HEK293 (cell line): ENCODE data around the gene PRKG1.

Experiments
- CTCF ChIA-PET: fragments of 350-600 bp; formaldehyde crosslinking; extraction: SDS; loops from one replicate; lab custom pipeline; 2021; ENCODE audit warnings: antibody characterized with exemption; lab: Yijun Ruan, JAX
- POLR2A ChIA-PET: fragments of 300-600 bp; formaldehyde crosslinking; extraction: SDS; loops from one replicate; lab custom pipeline; 2020; ENCODE audit warnings: antibody characterized with exemption, inconsistent platforms; lab: Yijun Ruan, JAX
- H3K27ac ChIP-seq: fragments of 200-500 bp; sonication (Bioruptor generic); 2 replicates; pipeline ENCODE4 v1.5.1; 2014; ENCODE audit warnings: low read depth, low read length, control low read depth, inconsistent platforms; ENCODE audit errors: extremely low read depth
- H3K36me3 ChIP-seq, 2 experiments: fragments of 200-500 bp in 1 of 2; sonication (Bioruptor generic) in 1 of 2; 1 replicate in 1 of 2; 2 replicates in 1 of 2; pipeline ENCODE4 v1.5.1; 2014 to 2017; ENCODE audit warnings: inconsistent platforms in 2 of 2, low read length in 2 of 2; ENCODE audit not compliant: control insufficient read depth in 2 of 2, insufficient read depth in 1 of 2
- H3K4me1 ChIP-seq: fragments of 200-500 bp; sonication (Bioruptor generic); 2 replicates; pipeline ENCODE4 v1.5.1; 2014; ENCODE audit warnings: mild to moderate bottlenecking, low read length, inconsistent platforms; ENCODE audit not compliant: control insufficient read depth, insufficient read depth
- H3K4me3 ChIP-seq: 2 replicates; pipeline ENCODE4 v1.5.1; 2011; ENCODE audit warnings: low read depth, mild to moderate bottlenecking, control low read depth, low read length, moderate library complexity
- H3K9me3 ChIP-seq: fragments of 200-500 bp; sonication (Bioruptor generic); 2 replicates; pipeline ENCODE4 v1.5.1; 2014; ENCODE audit warnings: low read depth, low read length, inconsistent platforms; ENCODE audit not compliant: control insufficient read depth, insufficient read depth
- FEZF1 ChIP-seq: fragments of 450-650 bp; formaldehyde crosslinking; IDR thresholded peaks from 2 replicates; pipeline ENCODE4 v1.5.1; 2016; ENCODE audit warnings: missing biosample characterization, missing genetic modification characterization
- PRDM1 ChIP-seq: fragments of 450-650 bp; formaldehyde crosslinking; IDR thresholded peaks from 2 replicates; pipeline ENCODE4; 2016; ENCODE audit warnings: missing biosample characterization, missing genetic modification characterization
- TCF7L2 ChIP-seq: IDR thresholded peaks from 2 replicates; pipeline ENCODE4 v1.6.1; 2011; ENCODE audit warnings: low read depth, mild to moderate bottlenecking, inconsistent platforms, low read length, moderate library complexity, borderline replicate concordance
- ZBTB21 ChIP-seq: fragments of 450-650 bp; formaldehyde crosslinking; IDR thresholded peaks from 2 replicates; pipeline ENCODE4 v1.5.1; 2017; ENCODE audit warnings: missing biosample characterization, missing genetic modification characterization
- ZEB2 ChIP-seq: fragments of 450-650 bp; formaldehyde crosslinking; IDR thresholded peaks from 2 replicates; pipeline ENCODE4 v1.5.1; 2016; ENCODE audit warnings: missing biosample characterization, missing genetic modification characterization
- ZNF112 ChIP-seq: fragments of 450-650 bp; formaldehyde crosslinking; IDR thresholded peaks from 2 replicates; pipeline ENCODE4 v1.5.0; 2017; ENCODE audit warnings: missing biosample characterization, missing genetic modification characterization
- ZNF214 ChIP-seq: fragments of 450-650 bp; formaldehyde crosslinking; IDR thresholded peaks from 2 replicates; pipeline ENCODE4 v1.5.1; 2017; ENCODE audit warnings: missing biosample characterization, mild to moderate bottlenecking, missing genetic modification characterization, borderline replicate concordance
- ZNF560 ChIP-seq: fragments of 450-650 bp; formaldehyde crosslinking; IDR thresholded peaks from 2 replicates; pipeline ENCODE4 v1.5.1; 2017; ENCODE audit warnings: missing biosample characterization, missing genetic modification characterization, borderline replicate concordance
- ZNF629 ChIP-seq: fragments of 450-650 bp; formaldehyde crosslinking; IDR thresholded peaks from 2 replicates; pipeline ENCODE4 v1.5.1; 2017; ENCODE audit warnings: missing biosample characterization, missing genetic modification characterization
- ZNF654 ChIP-seq: fragments of 450-650 bp; formaldehyde crosslinking; IDR thresholded peaks from 2 replicates; pipeline ENCODE4 v1.5.1; 2016; ENCODE audit warnings: low read depth, missing biosample characterization, missing genetic modification characterization
- ZSCAN30 ChIP-seq: fragments of 450-650 bp; IDR thresholded peaks from 2 replicates; pipeline ENCODE4 v1.5.1; 2018; ENCODE audit warnings: missing biosample characterization, mild to moderate bottlenecking, missing genetic modification characterization, moderate library complexity
- TF ChIP-seq, protein P1 (sequence below): fragments of 450-650 bp; formaldehyde crosslinking; IDR thresholded peaks from 2 replicates; pipeline ENCODE4 v1.5.1; 2016; ENCODE audit warnings: missing biosample characterization, missing genetic modification characterization
- TF ChIP-seq, protein P2 (sequence below): fragments of 450-650 bp; formaldehyde crosslinking; IDR thresholded peaks from 2 replicates; pipeline ENCODE4 v1.5.1; 2016; ENCODE audit warnings: missing biosample characterization, missing genetic modification characterization, low read depth
- TF ChIP-seq, protein P3 (sequence below): fragments of 450-650 bp; formaldehyde crosslinking; IDR thresholded peaks from 2 replicates; pipeline ENCODE4 v1.5.1; 2016; ENCODE audit warnings: missing biosample characterization, missing genetic modification characterization
- TF ChIP-seq, protein P4 (sequence below): fragments of 450-650 bp; formaldehyde crosslinking; IDR thresholded peaks from 2 replicates; pipeline ENCODE4 v1.5.1; 2016; ENCODE audit warnings: missing biosample characterization, missing genetic modification characterization
- TF ChIP-seq, protein P5 (sequence below): fragments of 450-650 bp; formaldehyde crosslinking; IDR thresholded peaks from 2 replicates; pipeline ENCODE4 v1.5.0; 2017; ENCODE audit warnings: missing biosample characterization, missing genetic modification characterization, borderline replicate concordance

Gene PRKG1

DNA sequence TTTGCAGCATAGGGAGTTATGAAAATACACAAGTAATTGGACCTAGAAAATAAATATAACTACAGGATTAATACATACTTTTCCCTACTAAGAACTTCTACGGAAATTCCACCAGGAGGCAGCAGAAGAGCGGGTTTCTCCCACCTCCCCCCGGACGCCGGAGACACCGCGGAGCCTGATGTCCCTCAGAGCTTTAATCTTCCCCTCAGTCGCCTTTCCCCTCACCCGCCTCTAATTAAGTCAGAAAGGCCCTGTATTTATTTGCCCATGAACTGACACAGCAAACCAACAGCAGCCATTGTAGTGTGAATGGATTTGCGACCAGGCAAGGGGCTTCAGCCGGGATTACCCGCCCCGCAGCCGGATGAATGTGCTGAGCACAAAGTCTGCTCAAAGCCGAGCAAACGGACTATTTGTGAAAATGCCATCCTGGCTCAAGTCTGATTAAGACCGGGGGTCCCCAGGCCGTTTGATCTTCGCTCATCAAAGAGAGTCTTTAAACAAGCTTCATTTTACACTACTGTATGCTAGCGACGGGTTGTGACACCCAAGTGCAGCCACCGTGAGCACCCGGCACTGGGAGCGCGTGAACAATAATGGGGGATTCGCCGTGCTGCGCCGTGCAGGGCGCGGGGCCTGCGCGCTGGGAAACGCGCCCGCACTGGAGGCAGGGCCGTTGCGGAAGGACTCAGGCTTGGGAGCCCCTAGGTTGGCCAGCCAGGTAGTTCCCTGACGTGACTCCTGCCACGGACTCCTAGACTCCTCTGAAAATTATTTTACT is 1234.2 kb downstream of the PRKG1 start (continued):
- TF ChIP-seq, protein P1, sequence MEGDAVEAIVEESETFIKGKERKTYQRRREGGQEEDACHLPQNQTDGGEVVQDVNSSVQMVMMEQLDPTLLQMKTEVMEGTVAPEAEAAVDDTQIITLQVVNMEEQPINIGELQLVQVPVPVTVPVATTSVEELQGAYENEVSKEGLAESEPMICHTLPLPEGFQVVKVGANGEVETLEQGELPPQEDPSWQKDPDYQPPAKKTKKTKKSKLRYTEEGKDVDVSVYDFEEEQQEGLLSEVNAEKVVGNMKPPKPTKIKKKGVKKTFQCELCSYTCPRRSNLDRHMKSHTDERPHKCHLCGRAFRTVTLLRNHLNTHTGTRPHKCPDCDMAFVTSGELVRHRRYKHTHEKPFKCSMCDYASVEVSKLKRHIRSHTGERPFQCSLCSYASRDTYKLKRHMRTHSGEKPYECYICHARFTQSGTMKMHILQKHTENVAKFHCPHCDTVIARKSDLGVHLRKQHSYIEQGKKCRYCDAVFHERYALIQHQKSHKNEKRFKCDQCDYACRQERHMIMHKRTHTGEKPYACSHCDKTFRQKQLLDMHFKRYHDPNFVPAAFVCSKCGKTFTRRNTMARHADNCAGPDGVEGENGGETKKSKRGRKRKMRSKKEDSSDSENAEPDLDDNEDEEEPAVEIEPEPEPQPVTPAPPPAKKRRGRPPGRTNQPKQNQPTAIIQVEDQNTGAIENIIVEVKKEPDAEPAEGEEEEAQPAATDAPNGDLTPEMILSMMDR: peak; percentile 44

DNA sequence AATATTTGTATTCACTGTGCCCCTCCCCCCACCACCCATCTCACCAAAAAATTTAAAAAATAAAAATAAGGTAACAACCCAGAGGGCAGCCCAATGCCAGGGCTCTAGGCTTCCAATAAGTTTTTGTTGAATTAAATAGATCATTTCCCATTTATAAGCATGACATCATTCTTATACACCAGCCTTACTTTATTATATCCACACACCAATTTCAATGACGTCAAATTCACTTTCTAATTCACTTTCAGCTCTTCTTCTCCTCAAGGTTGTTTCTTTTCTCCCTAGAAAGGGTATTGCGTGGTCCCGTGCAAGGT is 1238.6 kb downstream of the PRKG1 start:
- peak overlapping the region; percentile 67 for H3K4me3 ChIP-seq
- no peaks in the 10 kb centered on the region for H3K9me3 ChIP-seq
- H3K36me3 ChIP-seq: peaks cover 0 to 4% of the 10 kb centered on the region in 2 experiments; a peak in 1 of 3 replicates
- CTCF ChIA-PET: interaction anchor here (0.6 to 2.3 kb wide), 5 partner anchors 11 to 258 kb away, joined by 3 to 29 read pairs (median 4); no protein-coding TSS in a partner anchor
- POLR2A ChIA-PET: no interaction called here
- no peak for TF ChIP-seq ZNF560 (tag by site-specific recombination)
- TF ChIP-seq PRDM1: peak; percentile 96
- TF ChIP-seq ZEB2 (tag by site-specific recombination): peak; percentile 33
- peak; percentile 88 for TF ChIP-seq ZBTB21 (tag by site-specific recombination)
- TF ChIP-seq, protein P2, sequence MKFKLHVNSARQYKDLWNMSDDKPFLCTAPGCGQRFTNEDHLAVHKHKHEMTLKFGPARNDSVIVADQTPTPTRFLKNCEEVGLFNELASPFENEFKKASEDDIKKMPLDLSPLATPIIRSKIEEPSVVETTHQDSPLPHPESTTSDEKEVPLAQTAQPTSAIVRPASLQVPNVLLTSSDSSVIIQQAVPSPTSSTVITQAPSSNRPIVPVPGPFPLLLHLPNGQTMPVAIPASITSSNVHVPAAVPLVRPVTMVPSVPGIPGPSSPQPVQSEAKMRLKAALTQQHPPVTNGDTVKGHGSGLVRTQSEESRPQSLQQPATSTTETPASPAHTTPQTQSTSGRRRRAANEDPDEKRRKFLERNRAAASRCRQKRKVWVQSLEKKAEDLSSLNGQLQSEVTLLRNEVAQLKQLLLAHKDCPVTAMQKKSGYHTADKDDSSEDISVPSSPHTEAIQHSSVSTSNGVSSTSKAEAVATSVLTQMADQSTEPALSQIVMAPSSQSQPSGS (tag by site-specific recombination): peak; percentile 98
- no peak for TF ChIP-seq ZNF112
- 0 out of 2 replicates have a peak, but pooled peaks have one; percentile 0 for TF ChIP-seq ZNF654 (tag by site-specific recombination)
- TF ChIP-seq, protein P3, sequence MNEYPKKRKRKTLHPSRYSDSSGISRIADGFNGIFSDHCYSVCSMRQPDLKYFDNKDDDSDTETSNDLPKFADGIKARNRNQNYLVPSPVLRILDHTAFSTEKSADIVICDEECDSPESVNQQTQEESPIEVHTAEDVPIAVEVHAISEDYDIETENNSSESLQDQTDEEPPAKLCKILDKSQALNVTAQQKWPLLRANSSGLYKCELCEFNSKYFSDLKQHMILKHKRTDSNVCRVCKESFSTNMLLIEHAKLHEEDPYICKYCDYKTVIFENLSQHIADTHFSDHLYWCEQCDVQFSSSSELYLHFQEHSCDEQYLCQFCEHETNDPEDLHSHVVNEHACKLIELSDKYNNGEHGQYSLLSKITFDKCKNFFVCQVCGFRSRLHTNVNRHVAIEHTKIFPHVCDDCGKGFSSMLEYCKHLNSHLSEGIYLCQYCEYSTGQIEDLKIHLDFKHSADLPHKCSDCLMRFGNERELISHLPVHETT (tag by site-specific recombination): 0 out of 2 replicates have a peak, but pooled peaks have one; percentile 29
- TF ChIP-seq ZSCAN30 (tag by site-specific recombination): no peak
- TF ChIP-seq ZNF629 (tag by site-specific recombination): peak; percentile 93
- no peak overlapping the region; the same call in 1 of the 2 replicates for H3K27ac ChIP-seq
- H3K4me1 ChIP-seq: no peaks in the 10 kb centered on the region

DNA sequence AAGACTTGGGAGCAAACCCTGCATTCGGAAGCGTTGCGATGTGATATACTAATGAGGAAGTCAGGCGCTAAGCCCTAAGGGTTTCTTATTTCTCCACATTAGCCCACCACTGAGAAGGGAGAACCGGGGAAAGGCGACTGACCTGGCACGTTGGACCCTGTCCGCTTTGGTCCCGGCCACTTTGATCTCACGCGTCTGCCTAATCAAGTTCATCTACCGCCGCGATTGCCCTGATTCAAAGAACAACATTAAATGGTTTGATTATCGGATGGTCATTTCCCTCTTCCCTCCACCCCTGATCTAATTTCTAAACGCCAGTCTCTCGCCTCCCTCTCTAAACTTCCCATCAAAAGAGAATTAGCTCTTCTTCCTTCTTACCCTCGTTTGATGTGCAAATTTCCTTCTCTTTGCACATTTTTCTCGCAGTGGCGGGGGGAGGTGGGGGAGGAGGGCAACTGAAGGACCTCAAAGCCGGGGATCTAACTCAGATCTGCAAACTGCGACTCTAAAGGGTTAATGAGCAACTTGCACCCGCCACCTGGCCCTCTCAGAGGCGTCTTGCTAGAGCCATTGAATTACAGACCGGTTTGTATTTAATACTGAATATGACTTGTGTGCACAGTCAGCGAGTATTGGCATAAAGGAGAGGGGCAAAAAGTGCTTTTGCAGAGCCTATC is 1239.1 kb downstream of the PRKG1 start:
- Histone ChIP-seq H3K4me1 (no peaks in the 10 kb centered on the region), H3K4me3 (peak overlapping the region; percentile 67), H3K36me3 (peaks cover 0 to 4% of the 10 kb centered on the region in 2 experiments; a peak in 1 of 3 replicates), H3K9me3 (no peaks in the 10 kb centered on the region), H3K27ac (no peak overlapping the region; the same call in 1 of the 2 replicates)
- CTCF ChIA-PET: interaction anchor here (0.5 to 2.3 kb wide), 12 partner anchors 10 to 257 kb away, joined by 3 to 29 read pairs (median 4); no protein-coding TSS in a partner anchor
- POLR2A ChIA-PET: interaction anchor here (0.7 kb wide), 1 partner anchor 173 kb away, joined by 3 read pairs; no protein-coding TSS in a partner anchor
- TF ChIP-seq ZBTB21 (tag by site-specific recombination) (0 out of 2 replicates have a peak, but pooled peaks have one; percentile 3), FEZF1 (tag by site-specific recombination) (peak; percentile 53), TCF7L2 (peak; percentile 83), ZNF629 (tag by site-specific recombination) (0 out of 2 replicates have a peak, but pooled peaks have one; percentile 23), ZNF214 (tag by site-specific recombination) (no peak)
- TF ChIP-seq, protein P4, sequence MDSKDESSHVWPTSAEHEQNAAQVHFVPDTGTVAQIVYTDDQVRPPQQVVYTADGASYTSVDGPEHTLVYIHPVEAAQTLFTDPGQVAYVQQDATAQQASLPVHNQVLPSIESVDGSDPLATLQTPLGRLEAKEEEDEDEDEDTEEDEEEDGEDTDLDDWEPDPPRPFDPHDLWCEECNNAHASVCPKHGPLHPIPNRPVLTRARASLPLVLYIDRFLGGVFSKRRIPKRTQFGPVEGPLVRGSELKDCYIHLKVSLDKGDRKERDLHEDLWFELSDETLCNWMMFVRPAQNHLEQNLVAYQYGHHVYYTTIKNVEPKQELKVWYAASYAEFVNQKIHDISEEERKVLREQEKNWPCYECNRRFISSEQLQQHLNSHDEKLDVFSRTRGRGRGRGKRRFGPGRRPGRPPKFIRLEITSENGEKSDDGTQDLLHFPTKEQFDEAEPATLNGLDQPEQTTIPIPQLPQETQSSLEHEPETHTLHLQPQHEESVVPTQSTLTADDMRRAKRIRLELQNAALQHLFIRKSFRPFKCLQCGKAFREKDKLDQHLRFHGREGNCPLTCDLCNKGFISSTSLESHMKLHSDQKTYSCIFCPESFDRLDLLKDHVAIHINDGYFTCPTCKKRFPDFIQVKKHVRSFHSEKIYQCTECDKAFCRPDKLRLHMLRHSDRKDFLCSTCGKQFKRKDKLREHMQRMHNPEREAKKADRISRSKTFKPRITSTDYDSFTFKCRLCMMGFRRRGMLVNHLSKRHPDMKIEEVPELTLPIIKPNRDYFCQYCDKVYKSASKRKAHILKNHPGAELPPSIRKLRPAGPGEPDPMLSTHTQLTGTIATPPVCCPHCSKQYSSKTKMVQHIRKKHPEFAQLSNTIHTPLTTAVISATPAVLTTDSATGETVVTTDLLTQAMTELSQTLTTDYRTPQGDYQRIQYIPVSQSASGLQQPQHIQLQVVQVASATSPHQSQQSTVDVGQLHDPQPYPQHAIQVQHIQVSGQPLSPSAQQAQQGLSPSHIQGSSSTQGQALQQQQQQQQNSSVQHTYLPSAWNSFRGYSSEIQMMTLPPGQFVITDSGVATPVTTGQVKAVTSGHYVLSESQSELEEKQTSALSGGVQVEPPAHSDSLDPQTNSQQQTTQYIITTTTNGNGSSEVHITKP (tag by site-specific recombination): peak; percentile 79
- TF ChIP-seq, protein P5, sequence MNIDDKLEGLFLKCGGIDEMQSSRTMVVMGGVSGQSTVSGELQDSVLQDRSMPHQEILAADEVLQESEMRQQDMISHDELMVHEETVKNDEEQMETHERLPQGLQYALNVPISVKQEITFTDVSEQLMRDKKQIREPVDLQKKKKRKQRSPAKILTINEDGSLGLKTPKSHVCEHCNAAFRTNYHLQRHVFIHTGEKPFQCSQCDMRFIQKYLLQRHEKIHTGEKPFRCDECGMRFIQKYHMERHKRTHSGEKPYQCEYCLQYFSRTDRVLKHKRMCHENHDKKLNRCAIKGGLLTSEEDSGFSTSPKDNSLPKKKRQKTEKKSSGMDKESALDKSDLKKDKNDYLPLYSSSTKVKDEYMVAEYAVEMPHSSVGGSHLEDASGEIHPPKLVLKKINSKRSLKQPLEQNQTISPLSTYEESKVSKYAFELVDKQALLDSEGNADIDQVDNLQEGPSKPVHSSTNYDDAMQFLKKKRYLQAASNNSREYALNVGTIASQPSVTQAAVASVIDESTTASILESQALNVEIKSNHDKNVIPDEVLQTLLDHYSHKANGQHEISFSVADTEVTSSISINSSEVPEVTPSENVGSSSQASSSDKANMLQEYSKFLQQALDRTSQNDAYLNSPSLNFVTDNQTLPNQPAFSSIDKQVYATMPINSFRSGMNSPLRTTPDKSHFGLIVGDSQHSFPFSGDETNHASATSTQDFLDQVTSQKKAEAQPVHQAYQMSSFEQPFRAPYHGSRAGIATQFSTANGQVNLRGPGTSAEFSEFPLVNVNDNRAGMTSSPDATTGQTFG (tag by site-specific recombination): no peak
